Measurements from ENCODE around the gene CORO2B. TPM values are rescaled to one million over a fixed set of nuclear protein-coding genes. Genes with fewer than 3 reads are reported as not detected.

Gene CORO2B
- total and polyA plus RNA-seq, 2 of the 13 experiments (the other 11 are each of a cell fraction or from before 2014, with no cell fraction given) = 0.35 to 0.63 TPM

DNA sequence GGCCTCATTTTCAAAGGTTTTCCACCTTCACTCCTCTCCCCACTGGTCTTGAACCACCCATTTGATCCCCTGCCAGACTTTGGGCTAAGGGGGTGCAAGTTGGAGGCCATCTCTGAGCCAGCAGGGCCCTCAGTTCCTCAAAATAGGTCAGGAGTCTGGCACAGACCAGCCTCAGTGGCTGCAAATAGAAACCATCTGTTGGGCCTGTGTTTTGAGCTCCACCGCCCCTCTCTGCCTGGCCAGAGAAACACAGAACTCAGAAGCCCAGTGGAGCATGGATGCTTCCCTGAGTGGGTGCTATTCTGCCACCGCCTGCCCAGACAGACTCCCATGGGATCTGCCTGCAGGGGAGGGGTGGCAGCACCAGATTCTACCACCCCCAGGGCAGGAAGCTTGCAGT, 56.3 kb downstream of the CORO2B start:
- Histone ChIP-seq H3K4me3 (replicated peaks in 1 of 3; ENCODE audit: insufficient read depth in 1 of 3, low read depth in 2 of 3, low read length in 3 of 3) (no peak overlapping the region), H3K9ac (ENCODE audit: insufficient read depth, low read depth, low read length) (no peak overlapping the region), H2AFZ (ENCODE audit: low read length) (no peak overlapping the region), H3K27ac (ENCODE audit: extremely low read length, insufficient read depth, low read length) (no peak overlapping the region), H3K79me2 (ENCODE audit: insufficient read depth, low read length) (no peaks in the 10 kb centered on the region), H3K9me3 (ENCODE audit: low read length) (no peaks in the 10 kb centered on the region), H4K20me1 (ENCODE audit: insufficient read depth, low read length) (no peaks in the 10 kb centered on the region), H3K4me1 (ENCODE audit: insufficient read depth, low read length) (peaks cover 14% of the 10 kb centered on the region), H3K4me2 (ENCODE audit: low read depth, low read length) (no peak overlapping the region), H3K36me3 (replicated peaks in 1 of 2; ENCODE audit: control insufficient read depth in 1 of 2, insufficient read depth in 2 of 2, low read length in 2 of 2) (no peaks in the 10 kb centered on the region), H3K27me3 (ENCODE audit: control insufficient read depth in 1 of 2, insufficient read depth in 2 of 2, low read length in 2 of 2) (peaks cover 0 to 4% of the 10 kb centered on the region in 2 experiments; a peak in 2 of 5 replicates)
- POLR2A ChIA-PET = no interaction called here
- FAIRE-seq (no peak), ATAC-seq (no peak), DNase-seq (ENCODE audit: low spot score) (no peak)
- intact Hi-C loops (cut with micrococcal nuclease; ENCODE audit: unreplicated experiment) = no loop called here
- BruUV-seq (replicated peaks) = no TSS peak
- no CpG with 5 or more reads among the region's 2 CpGs for WGBS (ENCODE audit: low lambda C conversion rate)
- CTCF ChIA-PET (ENCODE audit: low intra/inter-chr PET ratio, low total read pairs) = no interaction called here
- TF ChIP-seq, protein P1, sequence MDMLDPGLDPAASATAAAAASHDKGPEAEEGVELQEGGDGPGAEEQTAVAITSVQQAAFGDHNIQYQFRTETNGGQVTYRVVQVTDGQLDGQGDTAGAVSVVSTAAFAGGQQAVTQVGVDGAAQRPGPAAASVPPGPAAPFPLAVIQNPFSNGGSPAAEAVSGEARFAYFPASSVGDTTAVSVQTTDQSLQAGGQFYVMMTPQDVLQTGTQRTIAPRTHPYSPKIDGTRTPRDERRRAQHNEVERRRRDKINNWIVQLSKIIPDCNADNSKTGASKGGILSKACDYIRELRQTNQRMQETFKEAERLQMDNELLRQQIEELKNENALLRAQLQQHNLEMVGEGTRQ (IDR thresholded peaks at IDR 0.05; ENCODE audit: low read depth, low read length) = no peak
- TF ChIP-seq, protein P1 (CRISPR knock-in tag; IDR thresholded peaks at IDR 0.05; ENCODE audit: borderline replicate concordance) = no peak
- no peak for TF ChIP-seq MBD4 (IDR thresholded peaks at IDR 0.05; ENCODE audit: borderline replicate concordance, low read length)
- in situ Hi-C loops (cut with HindIII; ENCODE audit: extremely low pct_ligation_motif_present, low pct_unique_long_range_greater_than_20kb) = no loop called here

DNA sequence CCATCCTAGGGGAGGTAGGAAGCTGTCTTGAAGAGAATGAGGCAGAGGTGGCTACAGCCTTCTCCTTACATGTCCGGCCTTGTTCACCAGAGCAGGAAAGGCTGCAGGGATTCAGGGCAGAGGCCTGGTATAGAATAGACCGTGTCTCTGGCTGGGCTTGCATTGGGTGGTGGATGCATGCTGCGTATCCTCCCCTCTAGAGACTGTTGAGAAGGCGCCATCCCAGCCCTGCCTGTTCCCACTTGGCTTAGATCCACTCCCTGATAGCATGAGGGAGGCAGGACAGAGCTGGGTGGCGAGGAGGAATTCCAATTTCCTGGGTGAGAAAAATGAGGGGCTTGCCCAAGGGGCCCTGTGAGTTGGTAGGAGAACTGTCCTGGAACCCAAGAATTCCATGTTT, 57.5 kb downstream of the CORO2B start:
- ChIA-PET POLR2A (no interaction called here), CTCF (ENCODE audit: low intra/inter-chr PET ratio, low total read pairs) (no interaction called here)
- no peak overlapping the region for H3K9ac ChIP-seq (ENCODE audit: insufficient read depth, low read depth, low read length)
- WGBS (ENCODE audit: low lambda C conversion rate) = no CpG with 5 or more reads among the region's 5 CpGs
- TF ChIP-seq ZNF737 (CRISPR knock-in tag; IDR thresholded peaks at IDR 0.05; ENCODE audit: borderline replicate concordance) (no peak), ZNF724P (CRISPR knock-in tag; IDR thresholded peaks at IDR 0.05; ENCODE audit: borderline replicate concordance) (no peak), YEATS4 (CRISPR knock-in tag; IDR thresholded peaks at IDR 0.05; ENCODE audit: borderline replicate concordance) (no peak), GFI1 (CRISPR knock-in tag; IDR thresholded peaks at IDR 0.05; ENCODE audit: borderline replicate concordance) (no peak)
- H3K4me3 ChIP-seq (replicated peaks in 1 of 3; ENCODE audit: insufficient read depth in 1 of 3, low read depth in 2 of 3, low read length in 3 of 3) = no peak overlapping the region
- no peaks in the 10 kb centered on the region for H3K36me3 ChIP-seq (replicated peaks in 1 of 2; ENCODE audit: control insufficient read depth in 1 of 2, insufficient read depth in 2 of 2, low read length in 2 of 2)
- H3K27me3 ChIP-seq (ENCODE audit: control insufficient read depth in 1 of 2, insufficient read depth in 2 of 2, low read length in 2 of 2) = peaks cover 0 to 4% of the 10 kb centered on the region in 2 experiments; a peak in 2 of 5 replicates
- H3K79me2 ChIP-seq (ENCODE audit: insufficient read depth, low read length) = no peaks in the 10 kb centered on the region
- DNase-seq (ENCODE audit: low spot score) (no peak), ATAC-seq (no peak), FAIRE-seq (no peak)
- BruUV-seq (replicated peaks) = no TSS peak
- in situ Hi-C loops (cut with HindIII; ENCODE audit: extremely low pct_ligation_motif_present, low pct_unique_long_range_greater_than_20kb) (no loop called here), intact Hi-C loops (cut with micrococcal nuclease; ENCODE audit: unreplicated experiment) (no loop called here)
- no peak overlapping the region for H3K4me2 ChIP-seq (ENCODE audit: low read depth, low read length)
- no peaks in the 10 kb centered on the region for H4K20me1 ChIP-seq (ENCODE audit: insufficient read depth, low read length)
- peaks cover 11% of the 10 kb centered on the region for H3K4me1 ChIP-seq (ENCODE audit: insufficient read depth, low read length)
- H2AFZ ChIP-seq (ENCODE audit: low read length) = no peak overlapping the region
- H3K27ac ChIP-seq (ENCODE audit: extremely low read length, insufficient read depth, low read length) = no peak overlapping the region
- no peaks in the 10 kb centered on the region for H3K9me3 ChIP-seq (ENCODE audit: low read length)

Data from HepG2 (cell line).